AG04450 (cell line): ENCODE results near the gene FAM9A. TPM values are rescaled to one million over a fixed set of nuclear protein-coding genes. Genes with fewer than 3 reads are reported as not detected.

Experiments used
- CTCF ChIA-PET: fragments of 300-600, 350-600 bp; formaldehyde crosslinking; extraction: SDS; loops from one replicate; lab custom pipeline; 2022; ENCODE audit warnings: antibody characterized with exemption, inconsistent platforms; lab: Charles Lee
- POLR2A ChIA-PET: fragments of 350-600 bp; formaldehyde crosslinking; extraction: SDS; loops from one replicate; lab custom pipeline; 2021; ENCODE audit warnings: antibody characterized with exemption, inconsistent platforms; lab: Yijun Ruan, JAX
- DNase-seq: peaks from one replicate; pipeline ENCODE4 v3.0.0-alpha.2; 2011; ENCODE audit warnings: low read depth, low spot score
- H3K27ac ChIP-seq: one replicate; pipeline ENCODE4 v1.5.1; 2012; ENCODE audit warnings: low read depth, low read length, control low read depth
- H3K27me3 ChIP-seq: one replicate; pipeline ENCODE4 v1.6.0; 2012; ENCODE audit warnings: low read length; ENCODE audit not compliant: control insufficient read depth, insufficient read depth
- H3K4me3 ChIP-seq: 2 replicates; pipeline ENCODE4 v1.5.1; 2011; ENCODE audit warnings: mild to moderate bottlenecking, low read depth, low read length, control low read depth
- H3K9me3 ChIP-seq: 2 replicates; pipeline ENCODE4 v1.5.1; 2012; ENCODE audit warnings: low read length; ENCODE audit not compliant: control insufficient read depth, insufficient read depth
- polyA plus RNA-seq: library from polyadenylated mRNA; depleted of rRNA; stranded (reverse); fragments of >200 nt; gene quantifications from 2 replicates; pipeline ENCODE4 v1.2.3, GENCODE V29; 2011
- TF ChIP-seq, protein P1 (sequence below): IDR thresholded peaks from 2 replicates; pipeline ENCODE4 v1.5.1; 2011; ENCODE audit warnings: low read depth, low read length, control low read depth, inconsistent platforms

FAM9A gene
- polyA plus RNA-seq, 1 experiment = not detected

DNA sequence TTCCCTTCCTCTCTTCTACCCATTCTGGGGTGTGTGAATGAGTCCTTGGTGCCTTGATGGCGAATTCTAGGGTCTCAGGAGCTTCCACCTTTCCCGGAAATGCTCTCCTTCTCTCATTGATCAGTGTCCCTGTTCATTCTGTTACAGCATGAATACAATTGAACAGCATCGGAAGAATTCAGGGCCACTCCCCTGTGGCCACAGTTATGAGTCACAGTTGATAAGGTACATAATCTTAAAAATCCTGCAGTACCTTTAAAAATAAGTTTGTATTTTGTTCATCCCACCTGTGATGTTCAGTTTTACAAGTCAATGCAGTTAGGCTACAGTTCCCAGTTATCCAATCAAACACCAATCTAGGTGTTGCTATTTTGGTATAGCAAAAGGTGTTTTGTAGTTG lies 47.3 kb upstream of the FAM9A start:
- H3K27me3 ChIP-seq = no peaks in the 10 kb centered on the region
- ChIA-PET CTCF (no interaction called here), POLR2A (no interaction called here)
- H3K27ac ChIP-seq = no peak overlapping the region
- TF ChIP-seq, protein P1, sequence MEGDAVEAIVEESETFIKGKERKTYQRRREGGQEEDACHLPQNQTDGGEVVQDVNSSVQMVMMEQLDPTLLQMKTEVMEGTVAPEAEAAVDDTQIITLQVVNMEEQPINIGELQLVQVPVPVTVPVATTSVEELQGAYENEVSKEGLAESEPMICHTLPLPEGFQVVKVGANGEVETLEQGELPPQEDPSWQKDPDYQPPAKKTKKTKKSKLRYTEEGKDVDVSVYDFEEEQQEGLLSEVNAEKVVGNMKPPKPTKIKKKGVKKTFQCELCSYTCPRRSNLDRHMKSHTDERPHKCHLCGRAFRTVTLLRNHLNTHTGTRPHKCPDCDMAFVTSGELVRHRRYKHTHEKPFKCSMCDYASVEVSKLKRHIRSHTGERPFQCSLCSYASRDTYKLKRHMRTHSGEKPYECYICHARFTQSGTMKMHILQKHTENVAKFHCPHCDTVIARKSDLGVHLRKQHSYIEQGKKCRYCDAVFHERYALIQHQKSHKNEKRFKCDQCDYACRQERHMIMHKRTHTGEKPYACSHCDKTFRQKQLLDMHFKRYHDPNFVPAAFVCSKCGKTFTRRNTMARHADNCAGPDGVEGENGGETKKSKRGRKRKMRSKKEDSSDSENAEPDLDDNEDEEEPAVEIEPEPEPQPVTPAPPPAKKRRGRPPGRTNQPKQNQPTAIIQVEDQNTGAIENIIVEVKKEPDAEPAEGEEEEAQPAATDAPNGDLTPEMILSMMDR = no peak
- H3K9me3 ChIP-seq = no peaks in the 10 kb centered on the region
- H3K4me3 ChIP-seq = no peak overlapping the region
- no peak for DNase-seq

- CTCF ChIA-PET = no interaction called here
- H3K27me3 ChIP-seq = no peaks in the 10 kb centered on the region
- DNase-seq = no peak
- POLR2A ChIA-PET = no interaction called here
- H3K9me3 ChIP-seq = no peaks in the 10 kb centered on the region
- no peak overlapping the region for H3K27ac ChIP-seq
- TF ChIP-seq, protein P1 = no peak
- H3K4me3 ChIP-seq = no peak overlapping the region
Measured at GRCh38 chrX:8847360-8847759, 46.2 kb upstream of the FAM9A start.

- no peak overlapping the region for H3K27ac ChIP-seq
- TF ChIP-seq, protein P1 = no peak
- ChIA-PET POLR2A (no interaction called here), CTCF (no interaction called here)
- no peak for DNase-seq
- no peak overlapping the region for H3K4me3 ChIP-seq
- no peaks in the 10 kb centered on the region for H3K27me3 ChIP-seq
- no peaks in the 10 kb centered on the region for H3K9me3 ChIP-seq
Measured at GRCh38 chrX:8846266-8846665, 45.1 kb upstream of the FAM9A start.

GRCh38 chrX:8845469-8845868 lies 44.3 kb upstream of the FAM9A start:
- Histone ChIP-seq H3K4me3 (no peak overlapping the region), H3K9me3 (no peaks in the 10 kb centered on the region), H3K27me3 (no peaks in the 10 kb centered on the region), H3K27ac (no peak overlapping the region)
- no peak for DNase-seq
- POLR2A ChIA-PET = no interaction called here
- TF ChIP-seq, protein P1 = no peak
- CTCF ChIA-PET = no interaction called here

DNA sequence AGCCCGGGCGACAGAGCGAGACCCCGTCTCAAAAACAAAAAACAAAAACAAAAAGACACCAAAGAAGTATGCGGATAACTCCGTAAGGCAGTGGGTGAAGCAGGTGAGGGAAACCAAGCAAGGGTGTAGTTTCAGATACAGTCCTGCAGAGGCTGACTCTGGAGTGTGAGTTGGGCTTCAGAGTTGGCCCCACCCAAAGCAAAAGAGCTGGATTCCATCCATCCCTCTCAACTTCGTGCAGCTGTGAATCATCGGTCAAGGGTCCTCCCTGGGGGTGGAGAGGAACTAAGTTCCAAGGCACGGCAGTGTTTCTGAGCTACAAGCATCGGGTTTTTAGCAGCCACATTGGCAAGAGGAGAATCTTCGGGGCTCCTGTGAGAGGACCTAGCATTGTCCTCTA lies 43.9 kb upstream of the FAM9A start:
- Histone ChIP-seq H3K9me3 (no peaks in the 10 kb centered on the region), H3K27me3 (no peaks in the 10 kb centered on the region), H3K4me3 (no peak overlapping the region), H3K27ac (no peak overlapping the region)
- TF ChIP-seq, protein P1 = peak; percentile 36
- peak; percentile 24 for DNase-seq
- CTCF ChIA-PET = interaction anchor here (0.6 kb wide), 4 partner anchors 26 to 1119 kb away, joined by 3 to 6 read pairs (median 4); no protein-coding TSS in a partner anchor
- POLR2A ChIA-PET = no interaction called here
